MCF 10A (cell line): ENCODE results near the gene KIAA1328. TPM values are rescaled to one million over a fixed set of nuclear protein-coding genes. Genes with fewer than 3 reads are reported as not detected.

Experiments used
- BruUV-seq: library from RNA; stranded (reverse); fragments of 400-500 nt; replicated peaks from 2 replicates; lab custom pipeline; 2021; lab: Mats Ljungman, UMichigan
- CTCF ChIA-PET: fragments of 300-600 bp; sonication (Branson Sonifier 250); formaldehyde crosslinking; extraction: SDS; loops from one replicate; lab custom pipeline; 2021; ENCODE audit warnings: antibody characterized with exemption, inconsistent platforms; lab: Yijun Ruan, JAX
- POLR2A ChIA-PET: fragments of 300-600, 350-650 bp; sonication (Branson Sonifier 250); formaldehyde crosslinking; extraction: SDS; loops from one replicate; lab custom pipeline; 2020; ENCODE audit warnings: antibody characterized with exemption, inconsistent platforms; lab: Yijun Ruan, JAX
- DNase-seq: peaks from one replicate; pipeline ENCODE4 v3.0.0-alpha.2; 2018; ENCODE audit not compliant: unreplicated experiment
- H3K27ac Mint-ChIP-seq: one replicate; pipeline ENCODE4 v1.8.0; 2022; ENCODE audit warnings: mild to moderate bottlenecking, low read depth, mixed read lengths; ENCODE audit not compliant: unreplicated experiment
- H3K27me3 Mint-ChIP-seq: one replicate; pipeline ENCODE4 v1.8.0; 2022; ENCODE audit warnings: mixed read lengths; ENCODE audit not compliant: insufficient read depth, unreplicated experiment
- H3K36me3 Mint-ChIP-seq: one replicate; pipeline ENCODE4 v1.8.0; 2022; ENCODE audit warnings: mild to moderate bottlenecking, moderate library complexity, mixed read lengths; ENCODE audit not compliant: insufficient read depth, unreplicated experiment
- H3K4me1 Mint-ChIP-seq: one replicate; pipeline ENCODE4 v1.8.0; 2022; ENCODE audit warnings: mixed read lengths; ENCODE audit not compliant: insufficient read depth, unreplicated experiment
- H3K4me3 Mint-ChIP-seq: one replicate; pipeline ENCODE4 v1.8.0; 2022; ENCODE audit warnings: mild to moderate bottlenecking, moderate library complexity, mixed read lengths; ENCODE audit not compliant: unreplicated experiment
- H3K9me3 Mint-ChIP-seq: one replicate; pipeline ENCODE4 v1.8.0; 2022; ENCODE audit warnings: mixed read lengths; ENCODE audit not compliant: unreplicated experiment
- intact Hi-C: fragments of 100-400 bp; cut with micrococcal nuclease; formaldehyde crosslinking; loops from 2 replicates; pipeline ENCODE4 v1.14.1; 2022
- total RNA-seq: library from RNA; stranded (reverse); gene quantifications from 2 replicates; pipeline ENCODE4 v1.2.3, GENCODE V29; 2022
- TF ChIP-seq, protein P1 (sequence below): fragments of 200-600 bp; IDR thresholded peaks from one replicate; pipeline ENCODE4 v1.8.0; 2022; ENCODE audit warnings: antibody characterized with exemption, mild to moderate bottlenecking; ENCODE audit not compliant: unreplicated experiment

Gene KIAA1328
- total RNA-seq, 1 experiment from 2014 or later = 4.1 TPM

DNA sequence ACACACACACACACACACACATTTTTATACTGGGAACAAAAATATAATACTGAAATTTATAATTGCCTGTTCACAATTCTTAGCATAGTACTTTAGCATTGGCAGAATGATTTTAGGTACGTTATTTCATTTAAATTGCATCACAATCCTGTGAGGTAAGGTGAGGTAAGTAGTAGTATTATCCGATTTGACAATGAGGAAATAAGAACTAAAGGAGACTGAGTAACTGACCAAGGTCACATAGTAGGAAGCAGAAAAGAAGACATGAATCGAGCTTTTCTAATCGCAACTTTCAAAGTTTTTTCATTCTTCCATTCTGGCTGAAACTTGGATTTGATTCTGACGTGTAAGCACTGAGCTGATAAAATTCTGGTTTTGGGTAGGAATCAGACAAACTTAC lies 351.2 kb downstream of the KIAA1328 start:
- intact Hi-C loops = no loop called here
- H3K27me3 Mint-ChIP-seq = no peaks in the 10 kb centered on the region
- H3K27ac Mint-ChIP-seq = no peak overlapping the region
- CTCF ChIA-PET = no interaction called here
- POLR2A ChIA-PET = no interaction called here
- no TSS peak for BruUV-seq
- H3K9me3 Mint-ChIP-seq = no peaks in the 10 kb centered on the region
- no peaks in the 10 kb centered on the region for H3K4me1 Mint-ChIP-seq
- no peak overlapping the region for H3K4me3 Mint-ChIP-seq
- H3K36me3 Mint-ChIP-seq = no peaks in the 10 kb centered on the region
- TF ChIP-seq, protein P1, sequence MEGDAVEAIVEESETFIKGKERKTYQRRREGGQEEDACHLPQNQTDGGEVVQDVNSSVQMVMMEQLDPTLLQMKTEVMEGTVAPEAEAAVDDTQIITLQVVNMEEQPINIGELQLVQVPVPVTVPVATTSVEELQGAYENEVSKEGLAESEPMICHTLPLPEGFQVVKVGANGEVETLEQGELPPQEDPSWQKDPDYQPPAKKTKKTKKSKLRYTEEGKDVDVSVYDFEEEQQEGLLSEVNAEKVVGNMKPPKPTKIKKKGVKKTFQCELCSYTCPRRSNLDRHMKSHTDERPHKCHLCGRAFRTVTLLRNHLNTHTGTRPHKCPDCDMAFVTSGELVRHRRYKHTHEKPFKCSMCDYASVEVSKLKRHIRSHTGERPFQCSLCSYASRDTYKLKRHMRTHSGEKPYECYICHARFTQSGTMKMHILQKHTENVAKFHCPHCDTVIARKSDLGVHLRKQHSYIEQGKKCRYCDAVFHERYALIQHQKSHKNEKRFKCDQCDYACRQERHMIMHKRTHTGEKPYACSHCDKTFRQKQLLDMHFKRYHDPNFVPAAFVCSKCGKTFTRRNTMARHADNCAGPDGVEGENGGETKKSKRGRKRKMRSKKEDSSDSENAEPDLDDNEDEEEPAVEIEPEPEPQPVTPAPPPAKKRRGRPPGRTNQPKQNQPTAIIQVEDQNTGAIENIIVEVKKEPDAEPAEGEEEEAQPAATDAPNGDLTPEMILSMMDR = no peak
- no peak for DNase-seq

DNA sequence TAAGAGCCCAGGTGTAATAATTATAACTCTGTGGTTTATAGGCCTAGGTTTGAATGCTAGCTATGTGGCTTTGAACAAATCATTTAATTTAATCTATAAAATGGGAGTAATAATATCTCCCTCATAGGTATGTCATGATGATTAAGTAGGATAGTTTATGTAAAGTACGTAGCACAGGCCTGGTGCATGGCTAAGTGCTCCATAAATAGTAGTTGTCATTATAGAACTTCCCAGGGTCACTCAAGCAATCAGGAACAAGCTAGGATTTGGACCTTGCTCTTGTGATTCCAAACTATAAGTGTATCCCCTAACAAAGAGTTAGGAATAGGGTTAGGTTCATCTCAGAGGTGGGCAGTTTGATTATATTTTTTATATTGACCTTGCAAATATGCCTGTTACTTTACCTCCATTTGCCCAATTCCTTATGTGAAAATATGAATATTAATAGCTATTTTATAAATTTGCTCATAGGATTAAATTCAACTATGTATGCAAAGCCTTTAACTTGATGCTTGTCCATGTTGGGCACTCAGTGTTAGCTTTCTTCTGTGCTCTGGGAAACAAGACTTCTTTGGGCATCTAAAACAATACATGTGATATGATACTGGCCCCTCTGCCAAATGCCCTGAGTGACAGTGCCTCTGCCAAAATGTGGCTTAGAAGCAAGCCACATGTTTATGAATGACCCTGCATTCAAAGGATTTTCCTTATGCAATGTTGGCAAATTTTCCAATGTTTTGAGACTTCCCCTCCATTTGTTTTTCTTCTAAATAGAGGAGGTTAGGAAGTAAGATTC lies 353.6 kb downstream of the KIAA1328 start:
- Mint-ChIP-seq H3K4me1 (no peaks in the 10 kb centered on the region), H3K27me3 (no peaks in the 10 kb centered on the region), H3K27ac (no peak overlapping the region), H3K4me3 (no peak overlapping the region), H3K36me3 (no peaks in the 10 kb centered on the region), H3K9me3 (no peaks in the 10 kb centered on the region)
- intact Hi-C loops = no loop called here
- no peak for DNase-seq
- ChIA-PET CTCF (interaction anchor here (0.5 to 0.6 kb wide), 2 partner anchors 569 to 596 kb away, joined by 3 read pairs; no protein-coding TSS in a partner anchor), POLR2A (no interaction called here)
- TF ChIP-seq, protein P1 = no peak
- BruUV-seq = no TSS peak

DNA sequence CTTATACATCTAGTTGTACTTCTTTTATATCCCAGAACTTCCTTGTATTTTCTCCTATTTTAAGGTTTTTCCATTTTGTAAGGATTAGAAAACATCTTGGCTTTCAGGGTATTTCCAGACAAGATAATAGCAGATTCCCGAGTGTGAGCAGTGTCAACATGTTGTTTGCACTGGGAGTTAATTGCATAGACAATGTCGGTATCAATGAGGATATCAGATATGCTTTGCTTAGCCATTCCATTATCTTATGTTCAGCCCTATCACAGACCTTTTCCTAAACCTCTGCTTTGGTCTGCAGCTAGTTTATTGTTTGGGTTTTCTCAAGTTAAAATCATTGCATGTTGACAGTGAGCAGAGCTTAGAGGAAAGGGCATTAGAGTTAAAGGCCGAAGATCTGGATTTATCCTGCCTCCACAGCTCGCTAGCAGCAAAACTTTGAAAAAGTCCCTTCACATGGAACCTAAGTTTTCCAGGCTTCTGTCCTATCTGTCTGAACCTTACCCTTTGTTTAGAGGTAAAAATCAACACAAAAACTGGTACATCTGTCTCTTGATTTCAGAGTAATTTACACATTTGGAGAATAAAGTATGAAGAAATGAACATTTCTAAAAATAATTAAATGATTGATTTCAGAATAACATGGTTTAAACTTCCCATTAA lies 355.4 kb downstream of the KIAA1328 start:
- TF ChIP-seq, protein P1 = no peak
- DNase-seq = no peak
- BruUV-seq = no TSS peak
- H3K9me3 Mint-ChIP-seq = no peaks in the 10 kb centered on the region
- ChIA-PET CTCF (no interaction called here), POLR2A (no interaction called here)
- H3K4me3 Mint-ChIP-seq = no peak overlapping the region
- H3K36me3 Mint-ChIP-seq = no peaks in the 10 kb centered on the region
- intact Hi-C loops = no loop called here
- no peak overlapping the region for H3K27ac Mint-ChIP-seq
- no peaks in the 10 kb centered on the region for H3K27me3 Mint-ChIP-seq
- no peaks in the 10 kb centered on the region for H3K4me1 Mint-ChIP-seq

DNA sequence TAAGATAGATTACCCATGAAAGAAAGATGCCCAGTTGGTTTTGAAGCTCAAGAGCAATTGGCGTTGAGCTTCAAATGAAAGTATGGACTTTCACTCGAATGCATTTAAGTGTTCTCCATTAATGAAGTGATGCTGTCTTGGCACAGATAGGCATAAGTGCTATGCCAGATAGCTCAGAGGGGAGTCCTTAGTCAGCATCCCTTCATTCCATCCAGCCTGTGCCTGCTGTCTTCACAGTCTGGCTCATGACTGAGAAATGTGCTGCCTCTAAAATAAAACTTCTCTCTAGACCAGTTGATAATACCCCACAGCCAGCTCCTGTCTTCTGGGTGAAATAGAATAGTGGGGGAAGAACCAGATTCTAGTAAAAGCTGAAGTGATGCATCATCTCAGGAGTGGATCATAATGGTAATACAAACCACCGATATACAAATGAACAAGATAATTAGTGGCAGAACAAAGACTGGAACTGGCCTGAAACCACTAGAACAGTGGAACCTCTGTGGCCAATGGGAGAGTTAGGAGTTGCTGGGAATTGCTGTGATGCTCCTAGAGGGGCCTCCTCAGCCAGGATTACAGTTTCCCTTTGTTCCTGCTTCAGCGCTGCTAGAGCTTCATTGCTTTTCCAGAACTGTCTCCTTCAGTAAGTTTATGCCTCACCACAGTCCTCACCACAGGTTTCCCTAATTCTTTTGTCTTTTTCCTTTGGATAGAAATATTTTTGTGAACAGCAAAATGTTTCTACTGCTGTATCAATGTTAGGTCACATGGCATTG lies 359.3 kb downstream of the KIAA1328 start:
- BruUV-seq = no TSS peak
- no peaks in the 10 kb centered on the region for H3K9me3 Mint-ChIP-seq

More for the DNA sequence above, 359.3 kb downstream of the KIAA1328 start:
- H3K27ac Mint-ChIP-seq = no peak overlapping the region
- DNase-seq = no peak
- no peaks in the 10 kb centered on the region for H3K36me3 Mint-ChIP-seq
- ChIA-PET CTCF (interaction anchor here (0.6 kb wide), 1 partner anchor 1991 kb away, joined by 3 read pairs; no protein-coding TSS in a partner anchor), POLR2A (no interaction called here)
- TF ChIP-seq, protein P1 = no peak
- intact Hi-C loops = no loop called here
- no peaks in the 10 kb centered on the region for H3K4me1 Mint-ChIP-seq
- H3K4me3 Mint-ChIP-seq = no peak overlapping the region
- H3K27me3 Mint-ChIP-seq = no peaks in the 10 kb centered on the region
